DOHH2 (cell line): ENCODE measurements around the gene TOMM22.

Experiments used
- EZH2phosphoT487 ChIP-seq: fragments of 200-600 bp; sonication (generic); IDR thresholded peaks from 2 replicates; pipeline ENCODE4 v1.6.1; 2017; ENCODE audit warnings: borderline replicate concordance, mild to moderate bottlenecking, antibody characterized with exemption, low read length, moderate library complexity, mixed read lengths
- TF ChIP-seq, protein P1 (sequence below): fragments of 200-600 bp; sonication (generic); IDR thresholded peaks from one replicate; pipeline ENCODE4 v1.5.1; 2014; ENCODE audit warnings: antibody characterized with exemption, mild to moderate bottlenecking, low read depth, low read length; ENCODE audit not compliant: poor library complexity, severe bottlenecking

- TF ChIP-seq, protein P1, sequence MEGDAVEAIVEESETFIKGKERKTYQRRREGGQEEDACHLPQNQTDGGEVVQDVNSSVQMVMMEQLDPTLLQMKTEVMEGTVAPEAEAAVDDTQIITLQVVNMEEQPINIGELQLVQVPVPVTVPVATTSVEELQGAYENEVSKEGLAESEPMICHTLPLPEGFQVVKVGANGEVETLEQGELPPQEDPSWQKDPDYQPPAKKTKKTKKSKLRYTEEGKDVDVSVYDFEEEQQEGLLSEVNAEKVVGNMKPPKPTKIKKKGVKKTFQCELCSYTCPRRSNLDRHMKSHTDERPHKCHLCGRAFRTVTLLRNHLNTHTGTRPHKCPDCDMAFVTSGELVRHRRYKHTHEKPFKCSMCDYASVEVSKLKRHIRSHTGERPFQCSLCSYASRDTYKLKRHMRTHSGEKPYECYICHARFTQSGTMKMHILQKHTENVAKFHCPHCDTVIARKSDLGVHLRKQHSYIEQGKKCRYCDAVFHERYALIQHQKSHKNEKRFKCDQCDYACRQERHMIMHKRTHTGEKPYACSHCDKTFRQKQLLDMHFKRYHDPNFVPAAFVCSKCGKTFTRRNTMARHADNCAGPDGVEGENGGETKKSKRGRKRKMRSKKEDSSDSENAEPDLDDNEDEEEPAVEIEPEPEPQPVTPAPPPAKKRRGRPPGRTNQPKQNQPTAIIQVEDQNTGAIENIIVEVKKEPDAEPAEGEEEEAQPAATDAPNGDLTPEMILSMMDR, result no peak
- TF ChIP-seq EZH2phosphoT487, result no peak
These were observed 34.5 kb downstream of the TOMM22 start for GRCh38 chr22:38716271-38716670.
